CD14-positive monocyte (primary cell): Measurements from ENCODE around the gene ARHGEF3. TPM values are rescaled to one million over a fixed set of nuclear protein-coding genes. Genes with fewer than 3 reads are reported as not detected.

Source experiments
- DNase-seq, 3 donors: peaks; one replicate each; pipeline ENCODE4 v3.0.0-alpha.2; 2011 to 2022
- H2AFZ ChIP-seq: 2 replicates; pipeline ENCODE4 v1.6.0; 2012; ENCODE audit warnings: mild to moderate bottlenecking, low read depth, low read length, inconsistent platforms; ENCODE audit not compliant: insufficient read depth, poor library complexity, severe bottlenecking
- H3K27ac ChIP-seq, 2 donors: 1 replicate in 1 of 2; 2 replicates in 1 of 2; pipeline ENCODE4 v1.5.1; 2012 to 2013; ENCODE audit warnings: low read length in 2 of 2, control low read depth in 1 of 2, inconsistent platforms in 1 of 2, low read depth in 1 of 2, mild to moderate bottlenecking in 1 of 2
- H3K27me3 ChIP-seq, 2 donors: one replicate each; pipeline versions ENCODE4 v1.6.0 to v1.6.1; 2011 to 2013; ENCODE audit warnings: low read length in 2 of 2; ENCODE audit not compliant: control insufficient read depth in 2 of 2, insufficient read depth in 2 of 2
- H3K36me3 ChIP-seq, 2 donors: replicated peaks in 1 of 2; 1 replicate in 1 of 2; 2 replicates in 1 of 2; pipeline versions ENCODE4 v1.5.1 to v1.6.1; 2012 to 2013; ENCODE audit warnings: low read length in 2 of 2, control low read depth in 1 of 2, inconsistent platforms in 1 of 2, mild to moderate bottlenecking in 1 of 2; ENCODE audit not compliant: insufficient read depth in 2 of 2, control insufficient read depth in 1 of 2
- H3K4me1 ChIP-seq, 2 donors: 1 replicate in 1 of 2; 2 replicates in 1 of 2; pipeline versions ENCODE4 v1.5.1 to v1.6.1; 2012 to 2013; ENCODE audit warnings: low read length in 2 of 2, control low read depth in 1 of 2, inconsistent platforms in 1 of 2, mild to moderate bottlenecking in 1 of 2, moderate library complexity in 1 of 2; ENCODE audit not compliant: insufficient read depth in 2 of 2, control insufficient read depth in 1 of 2
- H3K4me2 ChIP-seq: replicated peaks from 2 replicates; pipeline ENCODE3; 2012; ENCODE audit warnings: low read length, moderate library complexity, mild to moderate bottlenecking; ENCODE audit not compliant: poor library complexity, severe bottlenecking; ENCODE audit errors: extremely low read depth
- H3K4me3 ChIP-seq, 3 experiments: fragments of 200-600 bp in 1 of 3; sonication (generic) in 1 of 3; replicated peaks in 1 of 3; 1 replicate in 2 of 3; 2 replicates in 1 of 3; pipeline ENCODE4 v1.5.1; 2011 to 2013; ENCODE audit warnings: low read length in 3 of 3, mild to moderate bottlenecking in 3 of 3, control low read depth in 2 of 3, low read depth in 2 of 3, inconsistent platforms in 1 of 3, moderate library complexity in 1 of 3
- H3K79me2 ChIP-seq: 2 replicates; pipeline ENCODE4 v1.6.0; 2012; ENCODE audit warnings: mild to moderate bottlenecking, control low read depth, inconsistent platforms, low read length, moderate library complexity; ENCODE audit not compliant: insufficient read depth
- H3K9ac ChIP-seq: 2 replicates; pipeline ENCODE4 v1.6.0; 2017; ENCODE audit warnings: low read length, mild to moderate bottlenecking; ENCODE audit not compliant: insufficient read depth, poor library complexity, severe bottlenecking
- H3K9me3 ChIP-seq, 2 donors: replicated peaks in 1 of 2; 1 replicate in 1 of 2; 2 replicates in 1 of 2; pipeline versions ENCODE4 v1.5.1 to v1.6.1; 2012 to 2013; ENCODE audit warnings: low read length in 2 of 2, control low read depth in 1 of 2; ENCODE audit not compliant: control insufficient read depth in 1 of 2, insufficient read depth in 1 of 2
- H4K20me1 ChIP-seq: 2 replicates; pipeline ENCODE4 v1.6.0; 2012; ENCODE audit warnings: mild to moderate bottlenecking, low read length, control low read depth, moderate library complexity; ENCODE audit not compliant: insufficient read depth
- H3K27ac Mint-ChIP-seq, 7 donors: one replicate each; pipeline ENCODE4 v1.8.0; 2020; ENCODE audit warnings: mild to moderate bottlenecking in 7 of 7, mixed read lengths in 7 of 7, moderate library complexity in 6 of 7, inconsistent platforms in 2 of 7
- H3K27me3 Mint-ChIP-seq, 3 donors: one replicate each; pipeline ENCODE4 v1.8.0; 2021 to 2022; ENCODE audit warnings: low read depth in 3 of 3, mild to moderate bottlenecking in 3 of 3, mixed read lengths in 3 of 3, moderate library complexity in 3 of 3, inconsistent platforms in 1 of 3
- H3K36me3 Mint-ChIP-seq, 2 donors: one replicate each; pipeline ENCODE4 v1.8.0; 2020; ENCODE audit warnings: mixed read lengths in 2 of 2, inconsistent platforms in 1 of 2, mild to moderate bottlenecking in 1 of 2
- H3K4me1 Mint-ChIP-seq: one replicate; pipeline ENCODE4 v1.8.0; 2020; ENCODE audit warnings: mild to moderate bottlenecking, mixed read lengths
- H3K4me3 Mint-ChIP-seq, 2 donors: one replicate each; pipeline ENCODE4 v1.8.0; 2020; ENCODE audit warnings: mild to moderate bottlenecking in 2 of 2, mixed read lengths in 2 of 2, moderate library complexity in 1 of 2
- H3K9me3 Mint-ChIP-seq, 7 donors: one replicate each; pipeline ENCODE4 v1.8.0; 2020 to 2022; ENCODE audit warnings: mixed read lengths in 7 of 7, mild to moderate bottlenecking in 6 of 7, moderate library complexity in 6 of 7, inconsistent platforms in 2 of 7
- WGBS: methylation state at CpG from one replicate; pipeline ENCODE4 v1.1.5; 2013; ENCODE audit warnings: missing lambda C conversion rate; ENCODE audit not compliant: insufficient coverage; 5-methylcytosine and 5-hydroxymethylcytosine counted together
- intact Hi-C, 2 donors: fragments of 100-400 bp; cut with micrococcal nuclease; formaldehyde crosslinking; loops; one replicate each; pipeline versions ENCODE4 v1.15.0 to v1.15.1; 2023
- polyA plus RNA-seq, 3 donors: library from polyadenylated mRNA; depleted of rRNA in 1 of 3; unstranded in 2 of 3; stranded (reverse) in 1 of 3; fragments of 300-500 nt in 2 of 3; fragments of >200 nt in 1 of 3; fragmentation: Illumina TruSeq in 2 of 3; gene quantifications; 1 replicate in 2 of 3; 2 replicates in 1 of 3; pipeline ENCODE4 v1.2.3, GENCODE V29; 2012 to 2021
- TF ChIP-seq, protein P1 (sequence below): fragments of 200-600 bp; IDR thresholded peaks from one replicate; pipeline ENCODE4 v1.8.0; 2022; ENCODE audit warnings: antibody characterized with exemption, mild to moderate bottlenecking

ARHGEF3 gene
- polyA plus RNA-seq, 3 donors = 22.6 to 29.5 (median 26.5) TPM

- no peak overlapping the region for H3K4me2 ChIP-seq
Observed at GRCh38 chr3:56845505-56845904, 43.8 kb upstream of the ARHGEF3 start.

GRCh38 chr3:56844536-56844935 lies 42.8 kb upstream of the ARHGEF3 start:
- H4K20me1 ChIP-seq = no peaks in the 10 kb centered on the region
- no peaks in the 10 kb centered on the region for H3K4me1 Mint-ChIP-seq
- H3K9ac ChIP-seq = no peak overlapping the region
- no peaks in the 10 kb centered on the region for H3K27me3 ChIP-seq
- intact Hi-C loops = no loop called here
- H3K4me3 Mint-ChIP-seq = no peak overlapping the region
- no peak overlapping the region for H3K4me3 ChIP-seq
- no peak for DNase-seq
- no peak overlapping the region for H3K27ac ChIP-seq
- H3K36me3 Mint-ChIP-seq = no peaks in the 10 kb centered on the region
- no peaks in the 10 kb centered on the region for H3K79me2 ChIP-seq
- H3K4me1 ChIP-seq = no peaks in the 10 kb centered on the region
- H3K27me3 Mint-ChIP-seq = peaks cover 1 to 5% (median 3%) of the 10 kb centered on the region in 3 donors
- no peak overlapping the region for H3K4me2 ChIP-seq
- TF ChIP-seq, protein P1, sequence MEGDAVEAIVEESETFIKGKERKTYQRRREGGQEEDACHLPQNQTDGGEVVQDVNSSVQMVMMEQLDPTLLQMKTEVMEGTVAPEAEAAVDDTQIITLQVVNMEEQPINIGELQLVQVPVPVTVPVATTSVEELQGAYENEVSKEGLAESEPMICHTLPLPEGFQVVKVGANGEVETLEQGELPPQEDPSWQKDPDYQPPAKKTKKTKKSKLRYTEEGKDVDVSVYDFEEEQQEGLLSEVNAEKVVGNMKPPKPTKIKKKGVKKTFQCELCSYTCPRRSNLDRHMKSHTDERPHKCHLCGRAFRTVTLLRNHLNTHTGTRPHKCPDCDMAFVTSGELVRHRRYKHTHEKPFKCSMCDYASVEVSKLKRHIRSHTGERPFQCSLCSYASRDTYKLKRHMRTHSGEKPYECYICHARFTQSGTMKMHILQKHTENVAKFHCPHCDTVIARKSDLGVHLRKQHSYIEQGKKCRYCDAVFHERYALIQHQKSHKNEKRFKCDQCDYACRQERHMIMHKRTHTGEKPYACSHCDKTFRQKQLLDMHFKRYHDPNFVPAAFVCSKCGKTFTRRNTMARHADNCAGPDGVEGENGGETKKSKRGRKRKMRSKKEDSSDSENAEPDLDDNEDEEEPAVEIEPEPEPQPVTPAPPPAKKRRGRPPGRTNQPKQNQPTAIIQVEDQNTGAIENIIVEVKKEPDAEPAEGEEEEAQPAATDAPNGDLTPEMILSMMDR = no peak
- H2AFZ ChIP-seq = no peak overlapping the region
- no peaks in the 10 kb centered on the region for H3K36me3 ChIP-seq
- no peak overlapping the region for H3K27ac Mint-ChIP-seq
- H3K9me3 Mint-ChIP-seq = peaks cover 0 to 7% (median 0%) of the 10 kb centered on the region in 7 donors
- H3K9me3 ChIP-seq = peaks cover 0 to 3% of the 10 kb centered on the region in 2 donors

More at GRCh38 chr3:56845505-56845904, 43.8 kb upstream of the ARHGEF3 start:
- Histone ChIP-seq H3K9me3 (peaks cover 0 to 3% of the 10 kb centered on the region in 2 donors), H3K79me2 (no peaks in the 10 kb centered on the region), H3K4me3 (no peak overlapping the region), H4K20me1 (no peaks in the 10 kb centered on the region), H3K27ac (no peak overlapping the region), H2AFZ (no peak overlapping the region), H3K27me3 (no peaks in the 10 kb centered on the region), H3K9ac (no peak overlapping the region), H3K36me3 (no peaks in the 10 kb centered on the region), H3K4me1 (no peaks in the 10 kb centered on the region)
- TF ChIP-seq, protein P1 = no peak
- Mint-ChIP-seq H3K4me1 (no peaks in the 10 kb centered on the region), H3K27ac (no peak overlapping the region), H3K4me3 (no peak overlapping the region), H3K36me3 (no peaks in the 10 kb centered on the region), H3K27me3 (peaks cover 1 to 5% (median 3%) of the 10 kb centered on the region in 3 donors), H3K9me3 (peaks cover 0 to 7% (median 0%) of the 10 kb centered on the region in 7 donors)
- WGBS = 100% methylated on average over 1 of the region's 2 CpGs
- no peak for DNase-seq
- intact Hi-C loops = no loop called here
